Coronary artery (tissue), 2 donors: ENCODE data around the gene REEP3.

ENCODE experiments used
- DNase-seq: peaks from one replicate; pipeline ENCODE4 v3.0.0-alpha.2; 2017; ENCODE audit warnings: low spot score
- H3K27ac ChIP-seq, 2 donors: fragments of 200-600 bp; sonication (generic); one replicate each; pipeline ENCODE4 v1.5.1; 2016 to 2019
- H3K4me3 ChIP-seq: fragments of 200-600 bp; sonication (generic); 2 replicates; pipeline ENCODE4 v1.5.1; 2016; ENCODE audit warnings: mild to moderate bottlenecking, moderate library complexity
- TF ChIP-seq, protein P1 (sequence below): fragments of 200-600 bp; sonication (generic); IDR thresholded peaks from one replicate; pipeline ENCODE4 v1.5.1; 2019; ENCODE audit warnings: antibody characterized with exemption

The REEP3 gene

DNA sequence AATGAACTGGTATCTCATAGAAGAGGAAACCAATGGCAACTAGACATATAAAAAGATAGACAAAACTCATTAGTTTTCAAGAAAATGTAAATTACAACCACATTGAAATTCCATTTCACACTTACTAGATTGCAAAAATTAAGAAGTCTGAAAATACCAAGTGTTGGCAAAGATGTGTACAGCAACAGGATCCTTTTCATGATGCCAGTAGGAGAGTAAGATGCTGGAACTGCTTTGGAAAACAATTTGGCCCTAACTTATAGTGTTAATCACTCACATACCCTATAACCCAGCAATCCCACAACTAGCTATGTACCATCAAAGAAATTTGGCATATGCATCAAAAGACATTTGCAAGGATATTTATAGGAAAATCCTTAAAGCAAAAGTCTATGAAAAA, 15.5 kb downstream of the REEP3 start:
- Histone ChIP-seq H3K4me3 (no peak overlapping the region), H3K27ac (no peak overlapping the region)
- no peak for DNase-seq
- TF ChIP-seq, protein P1, sequence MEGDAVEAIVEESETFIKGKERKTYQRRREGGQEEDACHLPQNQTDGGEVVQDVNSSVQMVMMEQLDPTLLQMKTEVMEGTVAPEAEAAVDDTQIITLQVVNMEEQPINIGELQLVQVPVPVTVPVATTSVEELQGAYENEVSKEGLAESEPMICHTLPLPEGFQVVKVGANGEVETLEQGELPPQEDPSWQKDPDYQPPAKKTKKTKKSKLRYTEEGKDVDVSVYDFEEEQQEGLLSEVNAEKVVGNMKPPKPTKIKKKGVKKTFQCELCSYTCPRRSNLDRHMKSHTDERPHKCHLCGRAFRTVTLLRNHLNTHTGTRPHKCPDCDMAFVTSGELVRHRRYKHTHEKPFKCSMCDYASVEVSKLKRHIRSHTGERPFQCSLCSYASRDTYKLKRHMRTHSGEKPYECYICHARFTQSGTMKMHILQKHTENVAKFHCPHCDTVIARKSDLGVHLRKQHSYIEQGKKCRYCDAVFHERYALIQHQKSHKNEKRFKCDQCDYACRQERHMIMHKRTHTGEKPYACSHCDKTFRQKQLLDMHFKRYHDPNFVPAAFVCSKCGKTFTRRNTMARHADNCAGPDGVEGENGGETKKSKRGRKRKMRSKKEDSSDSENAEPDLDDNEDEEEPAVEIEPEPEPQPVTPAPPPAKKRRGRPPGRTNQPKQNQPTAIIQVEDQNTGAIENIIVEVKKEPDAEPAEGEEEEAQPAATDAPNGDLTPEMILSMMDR = no peak

DNA sequence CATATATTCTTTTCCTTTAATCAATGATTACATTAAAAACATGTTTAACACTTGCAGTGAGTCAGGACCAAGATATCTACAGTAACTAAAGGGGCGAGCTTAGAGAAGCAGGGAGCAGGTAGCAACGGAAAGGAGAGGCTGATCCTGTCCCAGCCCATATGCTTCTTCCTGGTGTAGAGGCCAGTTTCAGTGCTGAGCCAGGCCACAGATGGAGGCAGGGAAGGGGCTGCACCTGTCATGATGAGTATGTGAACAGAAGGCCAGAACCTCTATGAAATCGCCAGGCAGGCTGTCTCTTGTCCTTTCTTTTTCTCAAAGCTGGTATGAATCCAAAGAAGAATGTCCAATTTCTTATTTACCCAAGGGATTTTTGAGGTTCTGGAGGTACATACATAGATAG, 16.3 kb downstream of the REEP3 start:
- DNase-seq = no peak
- H3K4me3 ChIP-seq = no peak overlapping the region
- TF ChIP-seq, protein P1 = no peak
- H3K27ac ChIP-seq = no peak overlapping the region

DNA sequence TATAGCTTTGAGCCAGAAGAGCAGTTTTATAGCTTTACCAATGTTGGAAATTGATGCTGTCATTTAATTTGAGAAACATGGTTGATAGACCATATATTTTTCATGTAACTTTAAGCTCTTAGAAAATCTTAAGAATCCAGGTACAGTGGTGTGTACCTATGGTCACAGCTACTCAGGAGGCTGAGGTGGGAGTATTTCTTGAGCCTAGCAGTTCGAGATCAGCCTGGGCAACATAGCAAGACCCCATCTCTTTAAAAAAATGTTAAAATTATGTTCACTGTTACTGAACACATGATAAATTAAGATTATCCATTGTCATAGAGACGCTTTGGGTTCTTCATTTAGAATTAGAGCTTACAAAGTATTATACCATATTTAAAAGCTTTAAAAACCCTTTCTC, 18.2 kb downstream of the REEP3 start:
- TF ChIP-seq, protein P1 = no peak
- DNase-seq = no peak
- Histone ChIP-seq H3K4me3 (no peak overlapping the region), H3K27ac (no peak overlapping the region)

DNA sequence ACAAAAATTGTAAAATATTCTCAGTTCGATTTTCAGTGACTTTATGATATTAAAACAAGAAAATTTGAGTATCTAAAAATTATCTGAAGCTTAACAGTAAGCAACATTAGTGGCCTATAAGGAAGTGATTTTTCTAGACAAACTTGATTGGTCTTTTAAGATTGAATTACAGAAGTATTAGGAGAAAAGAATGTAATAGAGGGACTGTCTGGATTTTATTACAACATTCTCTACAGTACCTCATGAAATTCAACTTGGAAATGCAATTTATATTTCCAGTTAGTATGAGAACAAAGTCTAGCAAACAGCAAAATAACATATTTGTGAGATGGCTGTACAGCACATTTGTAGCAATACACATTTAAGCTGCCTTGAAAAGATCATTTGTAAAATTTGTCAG, 18.8 kb downstream of the REEP3 start:
- TF ChIP-seq, protein P1 = no peak
- Histone ChIP-seq H3K4me3 (no peak overlapping the region), H3K27ac (no peak overlapping the region)
- DNase-seq = no peak

DNA sequence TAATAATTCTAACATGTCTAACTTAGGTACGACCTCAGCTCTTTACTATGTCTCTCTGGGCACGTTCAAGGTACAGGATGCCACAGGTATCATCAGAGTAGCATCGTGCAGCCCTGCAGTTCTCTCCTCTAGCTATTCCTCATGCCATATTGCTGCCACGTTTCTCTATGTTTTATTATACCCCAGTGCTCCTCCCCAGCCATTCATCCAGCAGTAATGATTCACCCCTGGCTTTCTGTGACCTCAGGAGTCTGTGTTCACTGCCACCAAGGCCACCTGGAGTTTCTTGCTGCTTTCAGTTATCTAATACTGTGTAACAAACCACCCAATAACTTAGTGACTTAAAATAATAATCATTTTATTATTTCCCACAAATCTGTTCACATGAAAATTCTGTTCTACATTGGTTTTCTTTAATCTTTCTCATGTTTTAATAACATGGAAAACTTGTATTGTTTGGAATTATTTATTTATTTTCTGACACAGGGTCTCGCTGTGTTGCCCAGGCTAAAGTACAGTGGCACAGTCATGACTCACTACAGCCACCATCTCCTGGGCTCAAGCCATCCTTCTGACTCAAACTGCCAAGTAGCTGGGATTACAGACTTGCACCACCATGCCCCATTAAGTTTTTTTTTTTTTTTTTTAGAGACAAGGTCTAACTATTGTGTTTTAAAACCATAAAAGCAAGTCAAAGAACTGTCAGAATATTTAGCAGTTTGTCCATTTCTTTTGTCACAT, 21.8 kb downstream of the REEP3 start:
- Histone ChIP-seq H3K27ac (no peak overlapping the region), H3K4me3 (no peak overlapping the region)
- DNase-seq = no peak
- TF ChIP-seq, protein P1 = no peak

DNA sequence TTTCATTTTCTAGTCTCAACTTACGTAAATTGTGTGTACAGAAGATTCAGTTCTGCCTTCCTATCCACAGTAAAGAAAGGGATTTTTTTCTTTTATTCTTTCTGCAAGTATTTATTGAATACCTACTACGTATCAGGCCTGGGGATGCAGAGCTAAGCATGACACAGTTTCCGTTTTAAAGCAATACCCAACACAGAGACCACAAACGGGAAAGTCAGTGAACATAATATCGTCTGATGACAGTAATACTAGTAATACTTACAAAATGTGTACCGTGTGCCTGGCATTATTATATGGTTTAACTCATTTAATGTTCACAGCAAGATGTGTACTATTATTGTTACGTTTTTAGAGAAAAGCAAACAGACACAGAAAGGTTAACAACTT, 22.4 kb downstream of the REEP3 start:
- Histone ChIP-seq H3K4me3 (no peak overlapping the region), H3K27ac (no peak overlapping the region)
- TF ChIP-seq, protein P1 = no peak
- DNase-seq = no peak

DNA sequence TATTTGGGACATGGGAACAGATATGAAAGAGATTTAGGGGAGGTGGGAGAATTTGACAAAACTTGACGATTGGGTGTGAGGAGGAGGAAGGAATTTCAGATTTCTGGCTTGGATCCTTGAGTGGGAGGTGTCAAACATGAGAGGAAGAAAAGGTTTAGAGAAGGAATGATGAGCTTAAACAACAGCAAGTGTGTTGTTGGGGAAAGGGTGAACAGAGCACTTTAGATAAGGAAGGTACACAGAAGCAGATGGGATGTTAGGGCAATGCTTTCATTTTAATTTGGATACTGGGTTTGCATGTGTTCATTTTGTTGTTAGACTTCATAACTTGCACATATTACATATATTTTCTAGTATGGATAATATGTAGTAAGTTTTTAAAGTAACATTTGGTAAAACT, 23.2 kb downstream of the REEP3 start:
- TF ChIP-seq, protein P1 = no peak
- DNase-seq = no peak

More for the DNA sequence above, 23.2 kb downstream of the REEP3 start:
- Histone ChIP-seq H3K4me3 (no peak overlapping the region), H3K27ac (no peak overlapping the region)
